ENCODE measurements around the gene GGT7. TPM values are rescaled to one million over a fixed set of nuclear protein-coding genes. Genes with fewer than 3 reads are reported as not detected.

The GGT7 gene
- total RNA-seq, 1 experiment from 2014 or later, result 27.7 TPM

- TF ChIP-seq CTCF (IDR thresholded peaks at IDR 0.05) (no peak), SMAD3 (CRISPR knock-in tag; IDR thresholded peaks at IDR 0.05; ENCODE audit: borderline replicate concordance) (no peak), E2F1 (CRISPR knock-in tag; IDR thresholded peaks at IDR 0.05) (no peak)
Observed at GRCh38 chr20:34862724-34863123, 9.9 kb downstream of the GGT7 start (continued).

- H3K4me1 Mint-ChIP-seq, result peaks cover 18% of the 10 kb centered on the region
- POLR2A ChIA-PET, result no interaction called here
- peaks cover 4% of the 10 kb centered on the region; the same call in 1 of the 2 replicates for H3K27me3 Mint-ChIP-seq (ENCODE audit: low read depth)
- H3K9me3 Mint-ChIP-seq, result no peaks in the 10 kb centered on the region
- no peak overlapping the region for H3K4me3 Mint-ChIP-seq
- no peak for TF ChIP-seq ELF4 (CRISPR knock-in tag; IDR thresholded peaks at IDR 0.05; ENCODE audit: low read depth)
- no peak for TF ChIP-seq ZNF121 (CRISPR knock-in tag; IDR thresholded peaks at IDR 0.05)
- no peak for TF ChIP-seq USF1 (CRISPR knock-in tag; IDR thresholded peaks at IDR 0.05)
- no peak for TF ChIP-seq HMGXB4 (CRISPR knock-in tag; IDR thresholded peaks at IDR 0.05)
- TF ChIP-seq AFF4 (CRISPR knock-in tag; IDR thresholded peaks at IDR 0.05; ENCODE audit: borderline replicate concordance), result no peak
- TF ChIP-seq TEAD4 (CRISPR knock-in tag; IDR thresholded peaks at IDR 0.05), result no peak
- TF ChIP-seq NR2C2 (CRISPR knock-in tag; IDR thresholded peaks at IDR 0.05), result no peak
- no peak for TF ChIP-seq NFE2L1 (CRISPR knock-in tag; IDR thresholded peaks at IDR 0.05)
- no peak for TF ChIP-seq CTCF (IDR thresholded peaks at IDR 0.05)
- no peak for TF ChIP-seq JUN (CRISPR knock-in tag; IDR thresholded peaks at IDR 0.05)
- no peak for TF ChIP-seq ESRRA (CRISPR knock-in tag; IDR thresholded peaks at IDR 0.05; ENCODE audit: borderline replicate concordance)
- TF ChIP-seq PREB (CRISPR knock-in tag; IDR thresholded peaks at IDR 0.05; ENCODE audit: borderline replicate concordance), result no peak
- TF ChIP-seq KAT7 (CRISPR knock-in tag; IDR thresholded peaks at IDR 0.05; ENCODE audit: borderline replicate concordance), result no peak
- no peak for TF ChIP-seq E2F5 (CRISPR knock-in tag; IDR thresholded peaks at IDR 0.05)
- DNase-seq (ENCODE audit: low spot score) (no peak), ATAC-seq (no peak)
- peaks cover 8% of the 10 kb centered on the region for H3K36me3 Mint-ChIP-seq
- CTCF ChIA-PET, result interaction anchor here (3.5 kb wide), 1 partner anchor 11 kb away, joined by 24 read pairs; the partner anchor contains the start of gene GGT7
- H3K27ac Mint-ChIP-seq, result no peak overlapping the region; the same call in 1 of the 2 replicates
Observed at GRCh38 chr20:34861386-34862084, 11.1 kb downstream of the GGT7 start.
